Ectodermal cell (in vitro differentiated cells): ENCODE measurements around the gene OR2Y1.
"Not testable (repeated sequence)": the region's sequence is repeated elsewhere in the genome, so short reads cannot be mapped to it uniquely, and the experiment has no call there.

Experiments
- H3K27ac ChIP-seq: 2 replicates; pipeline ENCODE4 v1.7.0; 2013; ENCODE audit warnings: mild to moderate bottlenecking, low read depth, low read length; ENCODE audit not compliant: insufficient read depth, poor library complexity, severe bottlenecking
- H3K27me3 ChIP-seq: 2 replicates; pipeline ENCODE4 v1.7.0; 2013; ENCODE audit warnings: mild to moderate bottlenecking, low read length; ENCODE audit not compliant: insufficient read depth, control insufficient read depth, poor library complexity, severe bottlenecking
- H3K36me3 ChIP-seq: one replicate; pipeline ENCODE4 v1.7.0; 2013; ENCODE audit warnings: low read length; ENCODE audit not compliant: control insufficient read depth, insufficient read depth
- H3K4me1 ChIP-seq: one replicate; pipeline ENCODE4 v1.7.0; 2013; ENCODE audit warnings: low read length; ENCODE audit not compliant: control insufficient read depth, insufficient read depth
- H3K4me3 ChIP-seq: 2 replicates; pipeline ENCODE4 v1.7.0; 2013; ENCODE audit warnings: low read depth, low read length, control low read depth; ENCODE audit not compliant: insufficient read depth
- H3K9me3 ChIP-seq: 2 replicates; pipeline ENCODE4 v1.7.0; 2013; ENCODE audit warnings: mild to moderate bottlenecking, low read length, moderate library complexity; ENCODE audit not compliant: control insufficient read depth
- WGBS, 2 experiments: methylation state at CpG; one replicate each; pipeline ENCODE4 v1.1.7; 2013; ENCODE audit warnings: missing lambda C conversion rate in 2 of 2; 5-methylcytosine and 5-hydroxymethylcytosine counted together

Gene OR2Y1

GRCh38 chr5:180740953-180741352, 1.1 kb upstream of the OR2Y1 start:
- H3K4me3 ChIP-seq, H3K27me3 ChIP-seq, H3K27ac ChIP-seq, H3K9me3 ChIP-seq, H3K36me3 ChIP-seq, H3K4me1 ChIP-seq: not testable (repeated sequence)
- 84 to 91% methylated on average over 4 of the region's 4 CpGs for WGBS, 2 experiments

GRCh38 chr5:180739271-180739670, 587 bp downstream of the OR2Y1 start:
- Histone ChIP-seq H3K9me3 (no peaks in the 10 kb centered on the region), H3K4me3 (no peak overlapping the region), H3K27me3 (no peaks in the 10 kb centered on the region), H3K36me3 (no peaks in the 10 kb centered on the region), H3K27ac (no peak overlapping the region), H3K4me1 (no peaks in the 10 kb centered on the region)
- WGBS, 2 experiments: 91 to 92% methylated on average over 10 of the region's 10 CpGs

DNA sequence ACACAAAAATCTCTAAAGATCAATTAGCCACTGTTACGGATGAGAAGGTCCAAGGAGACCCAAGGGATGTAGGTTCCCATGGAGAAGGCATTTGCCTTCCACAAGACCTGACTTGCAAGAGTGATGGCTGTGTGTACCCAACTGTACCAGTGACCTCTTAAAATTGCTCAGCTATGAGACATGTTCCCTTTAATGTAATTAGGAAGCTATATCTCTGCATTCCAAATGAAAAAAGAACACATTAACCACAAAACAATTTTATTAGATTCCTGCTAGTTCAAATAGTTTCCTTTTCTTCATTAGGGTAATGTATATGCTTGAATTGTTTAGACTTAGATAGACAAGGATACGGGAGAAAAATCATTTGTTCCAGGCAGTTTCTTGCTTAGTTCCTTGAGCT, 3.3 kb downstream of the OR2Y1 start:
- H3K9me3 ChIP-seq: no peaks in the 10 kb centered on the region
- WGBS, 2 experiments: 87 to 89% methylated on average over 2 of the region's 2 CpGs
- H3K27me3 ChIP-seq: peaks cover 6% of the 10 kb centered on the region
- no peak overlapping the region for H3K27ac ChIP-seq
- H3K4me3 ChIP-seq: no peak overlapping the region
- H3K36me3 ChIP-seq: no peaks in the 10 kb centered on the region
- no peaks in the 10 kb centered on the region for H3K4me1 ChIP-seq

GRCh38 chr5:180724944-180725343, 14.9 kb downstream of the OR2Y1 start:
- WGBS, 2 experiments: 94 to 98% methylated on average over 6 to 8 of the region's 8 CpGs
- Histone ChIP-seq H3K4me1 (no peaks in the 10 kb centered on the region), H3K36me3 (no peaks in the 10 kb centered on the region), H3K4me3 (no peak overlapping the region), H3K27ac (no peak overlapping the region), H3K9me3 (no peaks in the 10 kb centered on the region), H3K27me3 (no peaks in the 10 kb centered on the region)

DNA sequence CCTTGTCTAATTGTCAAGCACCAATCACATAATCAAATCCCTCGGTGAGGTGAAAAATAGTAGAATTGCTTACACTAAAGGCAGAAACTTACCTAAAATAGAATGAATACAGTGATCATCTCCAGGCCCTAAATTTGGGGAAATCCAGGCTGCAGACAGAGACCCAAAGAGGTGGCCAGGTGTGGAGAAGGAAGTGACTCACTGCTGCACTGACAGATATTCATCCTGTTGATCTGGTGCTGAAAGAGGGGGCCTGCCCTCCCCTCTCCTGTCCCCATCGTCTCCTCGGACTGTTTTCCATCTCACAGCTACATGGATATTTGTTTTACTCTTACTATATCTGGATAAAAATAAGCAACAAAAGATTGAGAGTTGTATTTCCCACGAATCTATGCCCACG, 15.9 kb downstream of the OR2Y1 start:
- H3K4me1 ChIP-seq: no peaks in the 10 kb centered on the region
- WGBS, 2 experiments: 93 to 100% methylated on average over 4 to 5 of the region's 5 CpGs

GRCh38 chr5:180720486-180720885, 19.4 kb downstream of the OR2Y1 start:
- Histone ChIP-seq H3K9me3 (no peaks in the 10 kb centered on the region), H3K4me1 (no peaks in the 10 kb centered on the region), H3K27me3 (no peaks in the 10 kb centered on the region), H3K4me3 (no peak overlapping the region), H3K27ac (no peak overlapping the region), H3K36me3 (no peaks in the 10 kb centered on the region)
- 89 to 91% methylated on average over 9 of the region's 9 CpGs for whole genome bisulfite sequencing, 2 experiments

More for the DNA sequence above, 15.9 kb downstream of the OR2Y1 start:
- Histone ChIP-seq H3K4me3 (no peak overlapping the region), H3K27me3 (no peaks in the 10 kb centered on the region), H3K9me3 (no peaks in the 10 kb centered on the region), H3K27ac (no peak overlapping the region), H3K36me3 (no peaks in the 10 kb centered on the region)

DNA sequence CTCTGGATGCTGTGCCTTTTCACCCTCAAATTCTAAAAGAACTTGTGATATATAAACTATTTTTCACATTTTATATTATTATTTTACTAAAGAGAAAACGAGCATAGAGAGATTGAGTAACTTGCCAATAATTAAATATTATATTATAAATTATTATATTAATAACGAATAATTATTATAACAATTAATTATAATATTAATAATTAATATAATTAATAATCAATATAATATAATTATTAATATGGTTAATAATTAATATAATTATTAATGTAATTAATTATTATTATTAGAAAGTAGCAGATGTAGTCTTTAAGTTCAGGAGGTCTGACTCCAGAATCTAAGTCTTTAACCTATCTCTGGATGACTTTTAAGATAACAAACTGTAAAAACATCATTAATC, 20.1 kb downstream of the OR2Y1 start:
- no peaks in the 10 kb centered on the region for H3K36me3 ChIP-seq
- H3K4me3 ChIP-seq: no peak overlapping the region
- H3K9me3 ChIP-seq: no peaks in the 10 kb centered on the region
- no peak overlapping the region for H3K27ac ChIP-seq
- WGBS, 2 experiments: no CpG with 5 or more reads among the region's 2 CpGs
- no peaks in the 10 kb centered on the region for H3K4me1 ChIP-seq
- no peaks in the 10 kb centered on the region for H3K27me3 ChIP-seq

GRCh38 chr5:180718810-180719453, 20.9 kb downstream of the OR2Y1 start:
- no peak overlapping the region for H3K27ac ChIP-seq
- WGBS, 2 experiments: 60 to 61% methylated on average over 6 of the region's 6 CpGs
- H3K27me3 ChIP-seq: no peaks in the 10 kb centered on the region
- H3K4me1 ChIP-seq: no peaks in the 10 kb centered on the region
- H3K36me3 ChIP-seq: no peaks in the 10 kb centered on the region
- no peak overlapping the region for H3K4me3 ChIP-seq
- no peaks in the 10 kb centered on the region for H3K9me3 ChIP-seq

DNA sequence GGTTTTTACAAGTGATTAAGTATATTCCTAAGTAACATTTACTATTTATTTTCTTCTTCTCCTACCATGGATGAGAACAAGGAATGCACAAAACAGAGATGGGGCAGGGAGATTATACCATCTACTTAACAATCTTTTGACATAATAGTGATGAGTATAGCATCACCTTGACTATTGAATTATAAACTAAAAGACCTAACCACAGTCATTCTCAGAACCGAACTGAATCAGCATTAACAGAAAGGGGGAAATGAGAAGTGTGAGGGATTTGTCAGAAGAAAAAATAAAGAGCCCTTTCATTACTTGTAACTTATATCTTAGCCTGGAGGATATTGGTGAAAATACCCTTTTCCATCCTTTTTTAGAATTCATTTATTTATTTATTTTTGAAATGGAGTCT, 21.9 kb downstream of the OR2Y1 start:
- no peaks in the 10 kb centered on the region for H3K4me1 ChIP-seq
- no peaks in the 10 kb centered on the region for H3K36me3 ChIP-seq
- no CpG with 5 or more reads among the region's 1 CpG for WGBS, 2 experiments
- no peak overlapping the region for H3K4me3 ChIP-seq
- no peak overlapping the region for H3K27ac ChIP-seq
- H3K27me3 ChIP-seq: no peaks in the 10 kb centered on the region
- H3K9me3 ChIP-seq: no peaks in the 10 kb centered on the region

GRCh38 chr5:180704362-180704761, 35.5 kb downstream of the OR2Y1 start:
- WGBS, 2 experiments: 61 to 69% methylated on average over 2 of the region's 2 CpGs
- Histone ChIP-seq H3K9me3 (no peaks in the 10 kb centered on the region), H3K36me3 (no peaks in the 10 kb centered on the region), H3K27me3 (no peaks in the 10 kb centered on the region), H3K4me1 (no peaks in the 10 kb centered on the region), H3K4me3 (no peak overlapping the region), H3K27ac (no peak overlapping the region)

- Histone ChIP-seq H3K36me3 (no peaks in the 10 kb centered on the region), H3K4me1 (no peaks in the 10 kb centered on the region), H3K4me3 (no peak overlapping the region), H3K27ac (no peak overlapping the region), H3K9me3 (no peaks in the 10 kb centered on the region), H3K27me3 (no peaks in the 10 kb centered on the region)
- 65 to 75% methylated on average over 7 of the region's 7 CpGs for WGBS, 2 experiments
Measured at GRCh38 chr5:180703912-180704311, 35.9 kb downstream of the OR2Y1 start.
